Globus pallidus (tissue), 1 donor: ENCODE results near the gene HLA-DRA.

Experiments
- DNase-seq: peaks from one replicate; pipeline ENCODE4 v3.0.0-alpha.2; 2015; ENCODE audit warnings: low spot score

Gene HLA-DRA

GRCh38 chr6:32475392-32476206, 35.9 kb downstream of the HLA-DRA start:
- DNase-seq, result no peak

- DNase-seq, result no peak
These were observed 44.4 kb downstream of the HLA-DRA start for GRCh38 chr6:32483968-32484613.

DNA sequence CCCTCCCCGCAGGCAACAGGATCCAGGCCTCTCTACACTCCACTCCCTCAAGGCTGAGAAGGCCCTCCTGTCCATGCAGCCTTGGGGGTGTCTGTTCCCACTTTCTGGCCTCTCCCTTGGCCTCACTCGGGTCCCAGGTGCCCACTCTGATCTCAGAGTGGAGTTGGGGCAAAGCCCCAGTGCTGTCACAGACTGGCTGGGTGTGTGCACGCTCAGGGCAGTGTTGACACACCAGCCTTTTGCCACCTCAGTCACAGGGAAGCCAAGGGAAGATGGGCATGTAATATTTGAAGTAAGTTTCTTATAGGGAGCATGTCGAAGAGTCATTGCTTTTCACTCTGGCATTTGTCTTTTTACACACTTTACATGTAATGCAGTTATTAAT, 44.9 kb downstream of the HLA-DRA start:
- DNase-seq, result no peak

- no peak for DNase-seq
These were observed 48.4 kb downstream of the HLA-DRA start for GRCh38 chr6:32488083-32488482.

DNA sequence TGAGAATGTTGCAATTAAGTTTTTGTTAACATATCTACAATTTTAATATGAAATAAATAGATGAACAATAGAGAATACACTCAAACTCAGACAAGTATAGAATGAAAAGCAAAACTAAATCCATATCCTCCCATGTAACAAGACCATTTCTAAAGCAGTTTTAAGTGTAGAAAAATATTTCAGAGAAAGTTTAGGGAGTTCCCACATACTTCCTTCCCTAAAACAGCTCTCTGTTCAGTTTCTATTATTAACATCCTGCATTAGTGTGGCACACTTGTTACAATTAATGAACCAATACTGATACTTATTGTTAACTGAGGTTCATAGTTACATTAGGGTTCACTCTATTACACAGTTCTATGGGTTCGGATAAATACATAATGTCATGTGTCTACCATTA, 52.0 kb downstream of the HLA-DRA start:
- DNase-seq, result no peak

DNA sequence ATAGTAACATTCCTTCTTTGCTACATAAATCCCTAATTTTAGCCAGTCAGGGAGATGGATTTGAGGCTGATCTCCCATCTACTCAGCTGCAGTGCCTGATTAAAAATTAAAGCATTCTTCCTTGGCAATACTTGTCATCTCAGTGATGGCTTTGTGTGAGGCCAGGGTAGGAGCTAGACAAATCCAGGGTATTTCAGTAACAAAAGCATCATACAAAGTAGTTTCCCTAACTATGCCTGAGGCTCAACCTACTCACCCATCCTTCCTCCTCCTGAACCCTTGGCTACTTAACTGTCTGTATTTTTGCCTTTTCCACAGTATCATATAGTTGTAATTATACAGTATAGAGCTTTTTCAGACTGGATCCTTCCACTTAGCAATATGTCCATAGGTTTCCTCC, 52.7 kb downstream of the HLA-DRA start:
- DNase-seq, result no peak
